GM23338 (cell line): ENCODE results near the gene OR5T3.

ENCODE experiments used
- CREB1 ChIP-seq: fragments of 250-450 bp; sonication (Bioruptor Pico); IDR thresholded peaks from 2 replicates; pipeline ENCODE4 v1.5.0; 2020; ENCODE audit warnings: low read depth, mild to moderate bottlenecking, moderate library complexity
- EZH2 ChIP-seq: fragments of 200-600 bp; sonication (generic); IDR thresholded peaks from one replicate; pipeline ENCODE4 v1.8.0; 2017; ENCODE audit warnings: antibody characterized with exemption, mild to moderate bottlenecking, low read depth; ENCODE audit not compliant: unreplicated experiment
- EZH2phosphoT487 ChIP-seq: fragments of 200-600 bp; sonication (generic); IDR thresholded peaks from one replicate; pipeline ENCODE4 v1.8.1; 2018; ENCODE audit warnings: antibody characterized with exemption; ENCODE audit not compliant: unreplicated experiment
- JUNB ChIP-seq: IDR thresholded peaks from one replicate; pipeline ENCODE4 v1.6.1; 2016; ENCODE audit warnings: antibody characterized with exemption; ENCODE audit not compliant: unreplicated experiment
- NANOG ChIP-seq: IDR thresholded peaks from 2 replicates; pipeline ENCODE4 v1.6.1; 2016; ENCODE audit warnings: antibody characterized with exemption, borderline replicate concordance
- POLR2AphosphoS5 ChIP-seq: IDR thresholded peaks from 2 replicates; pipeline ENCODE4 v1.6.1; 2016; ENCODE audit warnings: antibody characterized with exemption, low read depth
- STAT1 ChIP-seq: IDR thresholded peaks from one replicate; pipeline ENCODE4 v1.6.1; 2016; ENCODE audit warnings: antibody characterized with exemption; ENCODE audit not compliant: unreplicated experiment
- ZNF114 ChIP-seq: fragments of 250-450 bp; sonication (Bioruptor Pico); IDR thresholded peaks from 2 replicates; pipeline ENCODE4 v1.5.0; 2020; ENCODE audit warnings: mild to moderate bottlenecking, moderate library complexity
- ZNF331 ChIP-seq: fragments of 250-450 bp; sonication (Bioruptor Pico); IDR thresholded peaks from 2 replicates; pipeline ENCODE4 v1.5.0; 2020; ENCODE audit warnings: low read depth, mild to moderate bottlenecking, moderate library complexity
- TF ChIP-seq, protein P1 (sequence below), 2 experiments: fragments of 200-600 bp in 1 of 2; sonication (generic) in 1 of 2; conservative IDR thresholded peaks; 2 replicates each; pipeline versions ENCODE4 v1.5.1 to v1.6.1; 2016 to 2017; ENCODE audit warnings: antibody characterized with exemption in 2 of 2, low read depth in 2 of 2, mild to moderate bottlenecking in 2 of 2, moderate library complexity in 1 of 2
- TF ChIP-seq, protein P2 (sequence below): IDR thresholded peaks from one replicate; pipeline ENCODE4 v1.6.1; 2018; ENCODE audit warnings: antibody characterized with exemption; ENCODE audit not compliant: unreplicated experiment
- TF ChIP-seq, protein P3 (sequence below): IDR thresholded peaks from 2 replicates; pipeline ENCODE4 v1.6.1; 2016; ENCODE audit warnings: antibody characterized with exemption
- TF ChIP-seq, protein P4 (sequence below): fragments of 250-450 bp; sonication (Bioruptor Pico); IDR thresholded peaks from 2 replicates; pipeline ENCODE4 v1.5.0; 2020; ENCODE audit warnings: mild to moderate bottlenecking, moderate library complexity

DNA sequence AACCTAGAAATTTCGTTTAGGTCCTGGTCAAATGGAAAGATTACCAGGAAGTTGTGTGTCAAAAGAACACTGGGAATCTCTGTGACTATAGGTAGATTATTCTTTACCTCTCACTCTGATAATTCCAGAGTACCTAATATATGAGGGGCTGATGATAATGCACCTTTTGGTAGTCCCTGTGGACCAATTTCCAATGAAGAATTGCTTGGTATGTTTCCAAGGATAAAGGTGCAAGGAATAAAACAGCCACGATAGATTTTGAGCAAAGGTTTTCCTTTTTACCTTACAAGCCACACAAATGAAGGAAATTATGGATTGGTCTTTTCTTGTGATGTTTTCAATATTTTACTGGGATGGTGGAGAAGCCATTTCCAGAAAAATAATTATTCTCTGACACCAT lies 40.1 kb downstream of the OR5T3 start, which contains the start of gene OR8H1:
- TF ChIP-seq, protein P1, sequence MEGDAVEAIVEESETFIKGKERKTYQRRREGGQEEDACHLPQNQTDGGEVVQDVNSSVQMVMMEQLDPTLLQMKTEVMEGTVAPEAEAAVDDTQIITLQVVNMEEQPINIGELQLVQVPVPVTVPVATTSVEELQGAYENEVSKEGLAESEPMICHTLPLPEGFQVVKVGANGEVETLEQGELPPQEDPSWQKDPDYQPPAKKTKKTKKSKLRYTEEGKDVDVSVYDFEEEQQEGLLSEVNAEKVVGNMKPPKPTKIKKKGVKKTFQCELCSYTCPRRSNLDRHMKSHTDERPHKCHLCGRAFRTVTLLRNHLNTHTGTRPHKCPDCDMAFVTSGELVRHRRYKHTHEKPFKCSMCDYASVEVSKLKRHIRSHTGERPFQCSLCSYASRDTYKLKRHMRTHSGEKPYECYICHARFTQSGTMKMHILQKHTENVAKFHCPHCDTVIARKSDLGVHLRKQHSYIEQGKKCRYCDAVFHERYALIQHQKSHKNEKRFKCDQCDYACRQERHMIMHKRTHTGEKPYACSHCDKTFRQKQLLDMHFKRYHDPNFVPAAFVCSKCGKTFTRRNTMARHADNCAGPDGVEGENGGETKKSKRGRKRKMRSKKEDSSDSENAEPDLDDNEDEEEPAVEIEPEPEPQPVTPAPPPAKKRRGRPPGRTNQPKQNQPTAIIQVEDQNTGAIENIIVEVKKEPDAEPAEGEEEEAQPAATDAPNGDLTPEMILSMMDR (conservative IDR thresholded peaks at IDR 0.05; ENCODE audit: low read depth in 2 of 2): no peak
- TF ChIP-seq EZH2phosphoT487 (no peak), CREB1 (CRISPR knock-in tag) (no peak), EZH2 (no peak), POLR2AphosphoS5 (no peak), ZNF114 (CRISPR knock-in tag) (no peak), STAT1 (no peak), JUNB (no peak), ZNF331 (CRISPR knock-in tag) (no peak), NANOG (no peak)
- TF ChIP-seq, protein P2, sequence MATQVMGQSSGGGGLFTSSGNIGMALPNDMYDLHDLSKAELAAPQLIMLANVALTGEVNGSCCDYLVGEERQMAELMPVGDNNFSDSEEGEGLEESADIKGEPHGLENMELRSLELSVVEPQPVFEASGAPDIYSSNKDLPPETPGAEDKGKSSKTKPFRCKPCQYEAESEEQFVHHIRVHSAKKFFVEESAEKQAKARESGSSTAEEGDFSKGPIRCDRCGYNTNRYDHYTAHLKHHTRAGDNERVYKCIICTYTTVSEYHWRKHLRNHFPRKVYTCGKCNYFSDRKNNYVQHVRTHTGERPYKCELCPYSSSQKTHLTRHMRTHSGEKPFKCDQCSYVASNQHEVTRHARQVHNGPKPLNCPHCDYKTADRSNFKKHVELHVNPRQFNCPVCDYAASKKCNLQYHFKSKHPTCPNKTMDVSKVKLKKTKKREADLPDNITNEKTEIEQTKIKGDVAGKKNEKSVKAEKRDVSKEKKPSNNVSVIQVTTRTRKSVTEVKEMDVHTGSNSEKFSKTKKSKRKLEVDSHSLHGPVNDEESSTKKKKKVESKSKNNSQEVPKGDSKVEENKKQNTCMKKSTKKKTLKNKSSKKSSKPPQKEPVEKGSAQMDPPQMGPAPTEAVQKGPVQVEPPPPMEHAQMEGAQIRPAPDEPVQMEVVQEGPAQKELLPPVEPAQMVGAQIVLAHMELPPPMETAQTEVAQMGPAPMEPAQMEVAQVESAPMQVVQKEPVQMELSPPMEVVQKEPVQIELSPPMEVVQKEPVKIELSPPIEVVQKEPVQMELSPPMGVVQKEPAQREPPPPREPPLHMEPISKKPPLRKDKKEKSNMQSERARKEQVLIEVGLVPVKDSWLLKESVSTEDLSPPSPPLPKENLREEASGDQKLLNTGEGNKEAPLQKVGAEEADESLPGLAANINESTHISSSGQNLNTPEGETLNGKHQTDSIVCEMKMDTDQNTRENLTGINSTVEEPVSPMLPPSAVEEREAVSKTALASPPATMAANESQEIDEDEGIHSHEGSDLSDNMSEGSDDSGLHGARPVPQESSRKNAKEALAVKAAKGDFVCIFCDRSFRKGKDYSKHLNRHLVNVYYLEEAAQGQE: no peak
- TF ChIP-seq, protein P3, sequence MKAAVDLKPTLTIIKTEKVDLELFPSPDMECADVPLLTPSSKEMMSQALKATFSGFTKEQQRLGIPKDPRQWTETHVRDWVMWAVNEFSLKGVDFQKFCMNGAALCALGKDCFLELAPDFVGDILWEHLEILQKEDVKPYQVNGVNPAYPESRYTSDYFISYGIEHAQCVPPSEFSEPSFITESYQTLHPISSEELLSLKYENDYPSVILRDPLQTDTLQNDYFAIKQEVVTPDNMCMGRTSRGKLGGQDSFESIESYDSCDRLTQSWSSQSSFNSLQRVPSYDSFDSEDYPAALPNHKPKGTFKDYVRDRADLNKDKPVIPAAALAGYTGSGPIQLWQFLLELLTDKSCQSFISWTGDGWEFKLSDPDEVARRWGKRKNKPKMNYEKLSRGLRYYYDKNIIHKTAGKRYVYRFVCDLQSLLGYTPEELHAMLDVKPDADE: no peak
- TF ChIP-seq, protein P4, sequence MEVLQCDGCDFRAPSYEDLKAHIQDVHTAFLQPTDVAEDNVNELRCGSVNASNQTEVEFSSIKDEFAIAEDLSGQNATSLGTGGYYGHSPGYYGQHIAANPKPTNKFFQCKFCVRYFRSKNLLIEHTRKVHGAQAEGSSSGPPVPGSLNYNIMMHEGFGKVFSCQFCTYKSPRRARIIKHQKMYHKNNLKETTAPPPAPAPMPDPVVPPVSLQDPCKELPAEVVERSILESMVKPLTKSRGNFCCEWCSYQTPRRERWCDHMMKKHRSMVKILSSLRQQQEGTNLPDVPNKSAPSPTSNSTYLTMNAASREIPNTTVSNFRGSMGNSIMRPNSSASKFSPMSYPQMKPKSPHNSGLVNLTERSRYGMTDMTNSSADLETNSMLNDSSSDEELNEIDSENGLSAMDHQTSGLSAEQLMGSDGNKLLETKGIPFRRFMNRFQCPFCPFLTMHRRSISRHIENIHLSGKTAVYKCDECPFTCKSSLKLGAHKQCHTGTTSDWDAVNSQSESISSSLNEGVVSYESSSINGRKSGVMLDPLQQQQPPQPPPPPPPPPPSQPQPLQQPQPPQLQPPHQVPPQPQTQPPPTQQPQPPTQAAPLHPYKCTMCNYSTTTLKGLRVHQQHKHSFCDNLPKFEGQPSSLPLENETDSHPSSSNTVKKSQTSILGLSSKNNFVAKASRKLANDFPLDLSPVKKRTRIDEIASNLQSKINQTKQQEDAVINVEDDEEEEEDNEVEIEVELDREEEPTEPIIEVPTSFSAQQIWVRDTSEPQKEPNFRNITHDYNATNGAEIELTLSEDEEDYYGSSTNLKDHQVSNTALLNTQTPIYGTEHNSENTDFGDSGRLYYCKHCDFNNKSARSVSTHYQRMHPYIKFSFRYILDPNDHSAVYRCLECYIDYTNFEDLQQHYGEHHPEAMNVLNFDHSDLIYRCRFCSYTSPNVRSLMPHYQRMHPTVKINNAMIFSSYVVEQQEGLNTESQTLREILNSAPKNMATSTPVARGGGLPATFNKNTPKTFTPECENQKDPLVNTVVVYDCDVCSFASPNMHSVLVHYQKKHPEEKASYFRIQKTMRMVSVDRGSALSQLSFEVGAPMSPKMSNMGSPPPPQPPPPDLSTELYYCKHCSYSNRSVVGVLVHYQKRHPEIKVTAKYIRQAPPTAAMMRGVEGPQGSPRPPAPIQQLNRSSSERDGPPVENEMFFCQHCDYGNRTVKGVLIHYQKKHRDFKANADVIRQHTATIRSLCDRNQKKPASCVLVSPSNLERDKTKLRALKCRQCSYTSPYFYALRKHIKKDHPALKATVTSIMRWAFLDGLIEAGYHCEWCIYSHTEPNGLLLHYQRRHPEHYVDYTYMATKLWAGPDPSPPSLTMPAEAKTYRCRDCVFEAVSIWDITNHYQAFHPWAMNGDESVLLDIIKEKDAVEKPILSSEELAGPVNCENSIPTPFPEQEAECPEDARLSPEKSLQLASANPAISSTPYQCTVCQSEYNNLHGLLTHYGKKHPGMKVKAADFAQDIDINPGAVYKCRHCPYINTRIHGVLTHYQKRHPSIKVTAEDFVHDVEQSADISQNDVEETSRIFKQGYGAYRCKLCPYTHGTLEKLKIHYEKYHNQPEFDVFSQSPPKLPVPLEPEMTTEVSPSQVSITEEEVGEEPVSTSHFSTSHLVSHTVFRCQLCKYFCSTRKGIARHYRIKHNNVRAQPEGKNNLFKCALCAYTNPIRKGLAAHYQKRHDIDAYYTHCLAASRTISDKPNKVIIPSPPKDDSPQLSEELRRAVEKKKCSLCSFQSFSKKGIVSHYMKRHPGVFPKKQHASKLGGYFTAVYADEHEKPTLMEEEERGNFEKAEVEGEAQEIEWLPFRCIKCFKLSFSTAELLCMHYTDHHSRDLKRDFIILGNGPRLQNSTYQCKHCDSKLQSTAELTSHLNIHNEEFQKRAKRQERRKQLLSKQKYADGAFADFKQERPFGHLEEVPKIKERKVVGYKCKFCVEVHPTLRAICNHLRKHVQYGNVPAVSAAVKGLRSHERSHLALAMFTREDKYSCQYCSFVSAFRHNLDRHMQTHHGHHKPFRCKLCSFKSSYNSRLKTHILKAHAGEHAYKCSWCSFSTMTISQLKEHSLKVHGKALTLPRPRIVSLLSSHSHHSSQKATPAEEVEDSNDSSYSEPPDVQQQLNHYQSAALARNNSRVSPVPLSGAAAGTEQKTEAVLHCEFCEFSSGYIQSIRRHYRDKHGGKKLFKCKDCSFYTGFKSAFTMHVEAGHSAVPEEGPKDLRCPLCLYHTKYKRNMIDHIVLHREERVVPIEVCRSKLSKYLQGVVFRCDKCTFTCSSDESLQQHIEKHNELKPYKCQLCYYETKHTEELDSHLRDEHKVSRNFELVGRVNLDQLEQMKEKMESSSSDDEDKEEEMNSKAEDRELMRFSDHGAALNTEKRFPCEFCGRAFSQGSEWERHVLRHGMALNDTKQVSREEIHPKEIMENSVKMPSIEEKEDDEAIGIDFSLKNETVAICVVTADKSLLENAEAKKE (CRISPR knock-in tag): no peak
